Heart left ventricle (tissue), 16 donors: ENCODE data around the gene CPSF2. TPM values are rescaled to one million over a fixed set of nuclear protein-coding genes. Genes with fewer than 3 reads are reported as not detected.

ENCODE experiments used
- ATAC-seq, 4 donors: fragments of 200-7000 bp; cut with Tn5 transposase; one replicate each; pipeline ENCODE4 v1.9.1; 2020 to 2022; ENCODE audit warnings: moderate library complexity in 4 of 4, mild to moderate bottlenecking in 3 of 4, moderate number of reproducible peaks in 1 of 4
- DNase-seq, 5 donors: peaks; one replicate each; pipeline ENCODE4 v3.0.0-alpha.2; 2020
- H3K27ac ChIP-seq, 12 donors: fragments of 200-600 bp; sonication (generic) in 4 of 12; one replicate each; pipeline versions ENCODE4 v1.5.0 to v1.8.0; 2016 to 2022; ENCODE audit warnings: mild to moderate bottlenecking in 2 of 12
- H3K27me3 ChIP-seq, 9 donors: fragments of 200-600 bp; sonication (generic) in 2 of 9; one replicate each; pipeline versions ENCODE4 v1.5.1 to v1.8.0; 2016 to 2022; ENCODE audit warnings: mild to moderate bottlenecking in 3 of 9
- H3K36me3 ChIP-seq, 9 donors: fragments of 200-600 bp; sonication (generic) in 2 of 9; one replicate each; pipeline versions ENCODE4 v1.5.0 to v1.8.0; 2018 to 2022; ENCODE audit warnings: mild to moderate bottlenecking in 2 of 9
- H3K4me1 ChIP-seq, 12 donors: fragments of 200-600 bp; sonication (generic) in 4 of 12; one replicate each; pipeline versions ENCODE4 v1.5.0 to v1.8.0; 2016 to 2022; ENCODE audit warnings: mild to moderate bottlenecking in 3 of 12
- H3K4me3 ChIP-seq, 12 donors: fragments of 200-600 bp; sonication (generic) in 4 of 12; one replicate each; pipeline versions ENCODE4 v1.5.0 to v1.8.0; 2017 to 2022; ENCODE audit warnings: mild to moderate bottlenecking in 9 of 12, moderate library complexity in 4 of 12
- H3K9me3 ChIP-seq, 12 donors: fragments of 200-600 bp; sonication (generic) in 4 of 12; one replicate each; pipeline versions ENCODE4 v1.5.0 to v1.8.0; 2016 to 2022; ENCODE audit warnings: mild to moderate bottlenecking in 1 of 12
- POLR2A ChIP-seq, 2 donors: fragments of 450-650 bp; IDR thresholded peaks; one replicate each; pipeline ENCODE4 v1.6.1; 2017; ENCODE audit warnings: antibody characterized with exemption in 2 of 2, mild to moderate bottlenecking in 2 of 2, moderate library complexity in 2 of 2
- WGBS, 4 donors: extraction: QIAGEN DNeasy Blood & Tissue Kit in 2 of 4; methylation state at CpG; one replicate each; pipeline versions ENCODE4 v1.1.5 to v1.1.7; 2013 to 2018; 5-methylcytosine and 5-hydroxymethylcytosine counted together
- intact Hi-C, 10 donors: fragments of 100-400 bp; cut with DNase I; formaldehyde crosslinking; loops; one replicate each; pipeline versions ENCODE4 v1.11.1 to v1.14.2; 2022
- polyA plus RNA-seq, 2 donors: library from polyadenylated mRNA; stranded (reverse); fragments of 200-250 nt; gene quantifications; one replicate each; pipeline ENCODE4 v1.2.3, GENCODE V29; 2013
- total RNA-seq, 9 donors: library from RNA; depleted of rRNA in 2 of 9; stranded (reverse); fragments of >200 nt in 2 of 9; fragmentation: NEBNext Ultra II Directional in 3 of 9; extraction: Animal tissue kit (Norgen Biotek cat#: 25700) in 3 of 9; gene quantifications; one replicate each; pipeline versions ENCODE4 v1.1.0 to v1.2.4, GENCODE V29; 2016 to 2023
- TF ChIP-seq, protein P1 (sequence below), 12 donors: fragments of 200-600 bp; sonication (generic) in 4 of 12; IDR thresholded peaks; one replicate each; pipeline versions ENCODE4 v1.5.0 to v1.8.0; 2018 to 2022; ENCODE audit warnings: antibody characterized with exemption in 12 of 12, mild to moderate bottlenecking in 5 of 12
- donor health status: ischemic (EF 13 %, LVEDD 7.1; RV severe dilation, severe dysfunction).
- donor health status: healthy with polysubstance abuse.
- donor health status: DM: no; HTN: yes; CAD: no.
- donor health status: DM: no; HTN: no; CAD: no.
- donor health status: ischemic (EF 25% LVEDD 6.9; RV normal size, moderate dysfunction).
- donor health status: ischemic (EF 25% LVEDD 5.7; RV mildly dilated, moderate dysfunction).
- donor health status: healthy.
- donor health status: DM: yes; HTN: yes; CAD: no.
- donor health status: ischemic (EF 35%, LVEDD 5.7; RV mildly dilated, moderate dysfunction).
- donor health status: nonischemic (EF 11% LVEDD 7.7; RV severe dilation, severe dysfunction).
- donor health status: DM: yes; HTN: yes; CAD: no.
- donor health status: PGD.
- donor health status: ischemic (EF 29% LVEDD 5.4; RV normal size, mild dysfunction).
- donor health status: nonischemic (EF 23%, LVEDD 6.1; RV moderate dilation, normal function).

CPSF2 gene
- total and polyA plus RNA-seq, 11 donors, result 4.8 to 51.7 (median 40.6) TPM

DNA sequence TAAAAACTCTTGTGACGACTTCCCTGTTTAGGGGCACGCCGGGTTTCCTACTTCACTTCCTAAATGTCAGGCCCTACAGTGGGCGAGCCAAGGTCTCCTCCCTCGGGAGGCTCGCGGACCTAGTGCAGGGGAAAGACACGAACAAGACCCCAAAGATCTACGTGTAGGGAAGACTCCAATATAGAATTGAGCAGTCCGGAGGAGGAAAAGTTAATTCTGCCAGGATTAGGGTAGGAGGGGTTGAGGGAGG is 16.0 kb upstream of the CPSF2 start:
- intact Hi-C loops, result loop anchor here in 4 of 10 donors (1.0 to 5.0 kb wide), 5 partner anchors 15 to 69 kb away; partner anchors contain the start of genes CPSF2 (in 2 of the 4), NDUFB1 (in 2 of the 4) and TRIP11 (in 2 of the 4)
- DNase-seq (peak; percentile 65 to 78 (median 73)), ATAC-seq (peak; percentile 19 to 68 (median 50))
- Histone ChIP-seq H3K9me3 (no peaks in the 10 kb centered on the region), H3K36me3 (no peaks in the 10 kb centered on the region), H3K27me3 (no peaks in the 10 kb centered on the region), H3K4me3 (peak overlapping the region; percentile 66 to 98 (median 90)), H3K4me1 (peaks cover 0 to 42% (median 24%) of the 10 kb centered on the region in 12 donors), H3K27ac (peak overlapping the region; percentile 89 to 100 (median 96))
- 0 to 1% (median 1%) methylated on average over 10 of the region's 10 CpGs for WGBS, 4 donors
- no peak for TF ChIP-seq POLR2A (IDR thresholded peaks at IDR 0.05)
- TF ChIP-seq, protein P1, sequence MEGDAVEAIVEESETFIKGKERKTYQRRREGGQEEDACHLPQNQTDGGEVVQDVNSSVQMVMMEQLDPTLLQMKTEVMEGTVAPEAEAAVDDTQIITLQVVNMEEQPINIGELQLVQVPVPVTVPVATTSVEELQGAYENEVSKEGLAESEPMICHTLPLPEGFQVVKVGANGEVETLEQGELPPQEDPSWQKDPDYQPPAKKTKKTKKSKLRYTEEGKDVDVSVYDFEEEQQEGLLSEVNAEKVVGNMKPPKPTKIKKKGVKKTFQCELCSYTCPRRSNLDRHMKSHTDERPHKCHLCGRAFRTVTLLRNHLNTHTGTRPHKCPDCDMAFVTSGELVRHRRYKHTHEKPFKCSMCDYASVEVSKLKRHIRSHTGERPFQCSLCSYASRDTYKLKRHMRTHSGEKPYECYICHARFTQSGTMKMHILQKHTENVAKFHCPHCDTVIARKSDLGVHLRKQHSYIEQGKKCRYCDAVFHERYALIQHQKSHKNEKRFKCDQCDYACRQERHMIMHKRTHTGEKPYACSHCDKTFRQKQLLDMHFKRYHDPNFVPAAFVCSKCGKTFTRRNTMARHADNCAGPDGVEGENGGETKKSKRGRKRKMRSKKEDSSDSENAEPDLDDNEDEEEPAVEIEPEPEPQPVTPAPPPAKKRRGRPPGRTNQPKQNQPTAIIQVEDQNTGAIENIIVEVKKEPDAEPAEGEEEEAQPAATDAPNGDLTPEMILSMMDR (IDR thresholded peaks at IDR 0.05), result no peak

DNA sequence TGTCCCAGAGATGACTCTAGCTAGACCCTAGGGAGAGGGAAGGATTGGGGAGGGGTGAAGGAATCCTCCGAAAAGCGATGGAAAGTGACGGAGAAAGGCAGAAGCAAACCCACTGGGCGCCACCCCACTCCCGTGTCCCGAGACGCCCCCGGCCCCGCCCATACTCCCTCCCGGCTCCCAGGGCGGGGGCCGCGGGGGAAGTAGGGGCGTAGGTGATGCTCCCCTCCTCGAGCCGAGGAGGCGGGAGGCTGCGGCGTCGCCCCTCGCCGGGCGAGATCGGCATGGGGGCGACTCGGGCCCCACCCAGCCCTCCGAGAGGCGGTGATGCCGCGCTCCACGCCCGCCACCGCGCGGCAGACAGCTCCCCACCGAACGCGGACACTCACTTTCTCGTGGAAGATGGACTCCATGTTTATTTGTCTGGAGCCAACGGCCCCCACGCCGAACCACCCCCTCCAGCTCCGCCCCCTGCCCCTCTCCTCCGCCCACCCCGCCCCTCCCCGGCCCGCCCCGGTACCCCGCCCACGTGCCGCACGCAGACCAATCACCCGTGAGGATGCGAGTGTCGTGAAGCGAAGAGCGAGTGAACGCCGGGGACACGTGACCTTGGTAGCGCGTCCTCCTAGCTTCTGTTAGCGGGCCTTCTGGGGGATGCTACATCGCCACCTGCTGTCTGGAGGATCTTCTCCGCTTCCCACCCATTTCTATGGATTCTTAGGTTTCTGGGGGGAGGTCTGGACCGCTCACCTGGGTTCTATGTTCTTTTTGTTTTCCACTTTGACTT is 15.4 kb upstream of the CPSF2 start, which contains the start of gene ATXN3:
ATXN3 (minus strand) TSS at position 440 of the 784 bp plus-strand sequence; CDS start at position 410, 30 bp downstream.
- Histone ChIP-seq H3K4me1 (peaks cover 0 to 38% (median 22%) of the 10 kb centered on the region in 12 donors), H3K27me3 (no peaks in the 10 kb centered on the region), H3K36me3 (no peaks in the 10 kb centered on the region), H3K27ac (peak within 1 kb of the TSS; percentile 89 to 100 (median 96)), H3K9me3 (no peaks in the 10 kb centered on the region), H3K4me3 (peak within 1 kb of the TSS; percentile 66 to 98 (median 90))
- TF ChIP-seq POLR2A (IDR thresholded peaks at IDR 0.05), result peak in 1 of 2 donors; percentile 56
- TF ChIP-seq, protein P1 (IDR thresholded peaks at IDR 0.05), result peak; percentile 58 to 90 (median 76)
- 0 to 1% (median 1%) methylated on average over 43 to 66 of the region's 66 CpGs for WGBS, 4 donors
- peak; percentile 97 to 99 (median 98) for DNase-seq
- intact Hi-C loops, result loop anchor here in 4 of 10 donors (1.0 to 5.0 kb wide), 5 partner anchors 14 to 69 kb away; partner anchors contain the start of genes CPSF2 (in 2 of the 4), NDUFB1 (in 2 of the 4) and TRIP11 (in 2 of the 4)
- ATAC-seq, result peak; percentile 96 to 97 (median 96)

DNA sequence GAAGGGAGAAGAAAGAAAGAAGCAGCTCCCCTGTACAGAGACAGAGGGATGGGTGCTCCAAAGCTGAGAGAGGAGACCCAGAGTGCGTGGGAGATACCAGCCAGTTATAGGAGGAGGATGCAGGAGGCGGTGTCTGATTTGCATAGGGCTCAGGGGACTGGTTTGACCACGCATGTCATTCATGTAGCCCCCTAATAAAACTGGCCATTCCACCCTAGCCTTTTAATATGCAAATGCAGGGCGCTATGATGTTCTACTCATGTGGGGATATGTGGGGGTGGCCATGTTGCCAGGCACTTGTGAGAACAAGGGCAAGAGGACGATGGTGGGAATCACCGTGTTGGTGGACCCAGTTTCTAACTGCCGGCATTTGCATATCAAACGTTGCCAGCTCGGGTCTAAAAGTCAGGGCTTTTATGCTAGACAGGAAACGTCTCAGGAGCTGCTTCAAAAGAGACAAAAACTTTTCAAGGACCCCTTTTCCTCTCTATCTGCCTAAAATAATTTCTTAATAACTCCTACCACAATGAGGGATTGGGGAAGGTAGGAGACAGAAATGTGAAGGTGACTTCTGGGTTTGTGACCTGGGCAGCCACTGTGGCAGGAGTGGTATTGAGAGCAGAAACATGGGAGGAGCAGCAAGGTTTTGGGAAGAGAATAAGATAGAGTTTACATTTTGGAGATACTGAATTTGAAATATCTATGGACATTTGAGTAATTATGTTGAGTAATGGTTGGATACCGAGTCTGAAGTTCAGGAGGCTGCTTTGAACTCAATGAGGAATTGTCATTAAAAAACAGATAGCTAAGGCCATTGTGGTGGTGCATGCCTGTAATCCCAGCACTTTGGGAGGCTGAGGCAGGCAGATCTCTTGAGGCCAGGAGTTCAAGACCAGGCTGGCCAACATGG is 13.2 kb upstream of the CPSF2 start:
- Histone ChIP-seq H3K4me1 (peaks cover 0 to 25% (median 19%) of the 10 kb centered on the region in 12 donors), H3K36me3 (no peaks in the 10 kb centered on the region), H3K9me3 (no peaks in the 10 kb centered on the region), H3K4me3 (no peak overlapping the region), H3K27me3 (no peaks in the 10 kb centered on the region), H3K27ac (no peak overlapping the region)
- 21 to 26% (median 23%) methylated on average over 11 of the region's 11 CpGs for WGBS, 4 donors
- DNase-seq (no peak), ATAC-seq (no peak)
- TF ChIP-seq, protein P1 (IDR thresholded peaks at IDR 0.05), result no peak
- no peak for TF ChIP-seq POLR2A (IDR thresholded peaks at IDR 0.05)
- intact Hi-C loops, result loop anchor here in 3 of 10 donors (5.0 kb wide), 2 partner anchors 66 to 71 kb away; partner anchors contain the start of gene TRIP11 (in 2 of the 3)
